ENCODE measurements around the gene SERINC1.

Gene SERINC1

DNA sequence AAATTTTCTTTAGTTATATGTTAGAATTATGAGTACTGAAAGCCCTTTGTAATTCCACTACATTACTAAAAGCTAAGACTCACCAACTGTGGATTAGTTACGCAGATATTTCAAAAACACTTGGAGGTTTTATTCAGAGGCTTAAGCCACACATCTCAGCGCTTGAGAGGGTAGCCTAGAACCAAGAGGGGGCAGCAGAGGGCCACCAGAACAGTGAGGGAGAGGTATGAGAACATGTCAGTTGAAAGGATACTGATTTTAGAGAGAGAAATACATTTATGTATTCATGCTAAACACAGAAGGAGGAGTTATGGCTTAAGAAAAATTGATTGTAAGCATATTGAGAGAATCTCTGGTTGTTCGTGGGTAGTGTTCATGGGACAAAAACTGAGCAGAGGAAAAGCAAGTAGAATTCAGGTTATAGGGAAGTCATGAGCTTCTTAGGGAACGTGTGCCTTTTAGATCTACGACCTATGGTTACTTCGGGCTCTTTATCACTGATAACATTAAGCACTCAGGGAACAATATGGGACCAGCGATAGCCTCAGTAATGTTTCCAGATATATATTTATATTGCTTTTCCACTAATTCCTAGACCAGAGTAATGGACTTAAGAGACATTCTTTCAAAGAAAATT lies 20.4 kb upstream of the SERINC1 start:
- H3K27ac ChIP-seq: no peak overlapping the region
- DNase-seq (ENCODE audit: low spot score): peak; percentile 54
- CTCF ChIA-PET: interaction anchor here (0.6 to 2.8 kb wide), 13 partner anchors 9 to 1056 kb away, joined by 3 to 54 read pairs (median 3); no protein-coding TSS in a partner anchor
- TF ChIP-seq CTCF (conservative IDR thresholded peaks at IDR 0.05; ENCODE audit: low read depth): peak; percentile 79
- POLR2A ChIA-PET (ENCODE audit: low non-redundant PET): no interaction called here

DNA sequence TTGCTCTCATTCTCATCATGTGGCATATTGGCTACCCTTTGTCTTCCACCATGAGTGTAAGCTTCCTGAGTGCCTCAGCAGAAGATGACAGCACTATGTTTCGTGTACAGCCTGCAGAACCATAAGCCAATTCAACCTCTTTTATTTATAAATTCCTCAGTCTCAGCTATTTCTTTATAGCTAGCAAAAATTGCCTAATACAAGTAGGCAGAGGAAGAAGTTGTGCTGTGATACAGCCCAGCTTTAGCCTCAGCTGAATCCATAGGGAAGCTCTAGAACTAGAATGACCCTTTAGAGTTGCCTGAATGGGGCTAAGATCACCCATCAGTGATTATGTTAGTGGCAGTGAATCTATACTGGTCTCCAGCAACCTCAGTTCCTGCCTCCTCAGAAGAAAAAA lies 19.0 kb upstream of the SERINC1 start:
- no peak for TF ChIP-seq CTCF (conservative IDR thresholded peaks at IDR 0.05; ENCODE audit: low read depth)
- ChIA-PET CTCF (interaction anchor here (0.5 to 2.8 kb wide), 3 partner anchors 13 to 40 kb away, joined by 3 to 54 read pairs (median 3); no protein-coding TSS in a partner anchor), POLR2A (ENCODE audit: low non-redundant PET) (no interaction called here)
- no peak overlapping the region for H3K27ac ChIP-seq
- DNase-seq (ENCODE audit: low spot score): no peak

GRCh38 chr6:122484760-122485159 lies 13.2 kb upstream of the SERINC1 start:
- TF ChIP-seq CTCF (conservative IDR thresholded peaks at IDR 0.05; ENCODE audit: low read depth): no peak
- POLR2A ChIA-PET (ENCODE audit: low non-redundant PET): no interaction called here
- CTCF ChIA-PET: interaction anchor here (0.6 kb wide), 1 partner anchor 209 kb away, joined by 5 read pairs; no protein-coding TSS in a partner anchor
- H3K27ac ChIP-seq: no peak overlapping the region
- no peak for DNase-seq (ENCODE audit: low spot score)

DNA sequence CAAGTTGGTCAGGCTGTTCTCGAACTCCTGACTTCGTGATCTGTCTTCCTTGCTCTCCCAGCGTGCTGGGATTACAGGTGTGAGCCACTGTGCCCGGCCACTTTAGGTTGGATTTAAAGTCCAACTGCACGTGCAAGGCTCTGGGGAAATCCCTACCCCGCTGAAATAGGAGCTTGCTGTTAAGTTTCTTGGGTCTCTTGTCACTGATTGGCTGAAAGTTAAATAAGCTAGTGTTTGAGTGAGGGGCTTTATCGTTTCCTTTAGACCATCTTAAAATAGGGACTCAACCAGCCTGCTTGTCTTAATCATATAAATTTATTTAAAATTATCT lies 11.1 kb upstream of the SERINC1 start:
- DNase-seq (ENCODE audit: low spot score): no peak
- ChIA-PET CTCF (interaction anchor here (1.2 kb wide), 1 partner anchor 9 kb away, joined by 4 read pairs; no protein-coding TSS in a partner anchor), POLR2A (ENCODE audit: low non-redundant PET) (no interaction called here)
- no peak for TF ChIP-seq CTCF (conservative IDR thresholded peaks at IDR 0.05; ENCODE audit: low read depth)
- no peak overlapping the region for H3K27ac ChIP-seq

DNA sequence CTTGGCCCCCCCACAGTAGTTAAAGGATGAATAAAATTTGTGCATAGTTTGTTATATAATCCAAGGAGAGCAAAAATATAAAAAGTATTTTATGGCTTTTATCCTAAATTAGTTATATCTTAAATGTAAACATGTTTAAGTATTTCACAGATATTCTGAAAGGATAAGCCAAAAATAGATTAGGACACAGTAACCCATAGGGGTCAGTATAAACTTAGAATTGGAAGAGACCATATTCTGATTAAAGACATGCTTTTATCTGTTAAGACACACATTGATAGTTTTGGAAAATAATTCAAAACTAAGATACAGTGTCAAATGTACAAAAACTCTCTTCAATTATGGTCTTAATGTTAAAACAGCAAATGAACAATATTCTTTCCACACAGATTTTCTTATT lies 4.5 kb upstream of the SERINC1 start:
- CTCF ChIA-PET: no interaction called here
- H3K27ac ChIP-seq: no peak overlapping the region
- POLR2A ChIA-PET (ENCODE audit: low non-redundant PET): no interaction called here
- peak; percentile 23 for DNase-seq (ENCODE audit: low spot score)
- TF ChIP-seq CTCF (conservative IDR thresholded peaks at IDR 0.05; ENCODE audit: low read depth): peak; percentile 58

- ChIA-PET CTCF (no interaction called here), POLR2A (ENCODE audit: low non-redundant PET) (no interaction called here)
- no peak for DNase-seq (ENCODE audit: low spot score)
- H3K27ac ChIP-seq: peak overlapping the region; percentile 91
- TF ChIP-seq CTCF (conservative IDR thresholded peaks at IDR 0.05; ENCODE audit: low read depth): no peak
These were observed 374 bp upstream of the SERINC1 start for GRCh38 chr6:122472022-122472340.

Data from RWPE1 (cell line).